Skeletal muscle satellite cell (primary cell): ENCODE results near the gene EVC2.

Experiments
- H3K27me3 ChIP-seq: 2 replicates; pipeline ENCODE4 v1.7.0; 2013; ENCODE audit warnings: low read length; ENCODE audit not compliant: control insufficient read depth, insufficient read depth
- H3K36me3 ChIP-seq: 2 replicates; pipeline ENCODE4 v1.7.0; 2013; ENCODE audit warnings: mild to moderate bottlenecking, control low read depth, low read length; ENCODE audit not compliant: insufficient read depth
- H3K4me1 ChIP-seq: 2 replicates; pipeline ENCODE4 v1.7.0; 2013; ENCODE audit warnings: low read length; ENCODE audit not compliant: control insufficient read depth, insufficient read depth
- H3K4me2 ChIP-seq: 2 replicates; pipeline ENCODE4 v1.7.0; 2013; ENCODE audit warnings: mild to moderate bottlenecking, low read length
- H3K4me3 ChIP-seq: 2 replicates; pipeline ENCODE4 v1.7.0; 2013; ENCODE audit warnings: low read length
- H3K9ac ChIP-seq: 2 replicates; pipeline ENCODE4 v1.7.0; 2013; ENCODE audit warnings: mild to moderate bottlenecking, low read depth, low read length, moderate library complexity
- H3K9me3 ChIP-seq: replicated peaks from 2 replicates; pipeline ENCODE4 v1.7.0; 2013; ENCODE audit warnings: mild to moderate bottlenecking, control low read depth, low read length

EVC2 gene

DNA sequence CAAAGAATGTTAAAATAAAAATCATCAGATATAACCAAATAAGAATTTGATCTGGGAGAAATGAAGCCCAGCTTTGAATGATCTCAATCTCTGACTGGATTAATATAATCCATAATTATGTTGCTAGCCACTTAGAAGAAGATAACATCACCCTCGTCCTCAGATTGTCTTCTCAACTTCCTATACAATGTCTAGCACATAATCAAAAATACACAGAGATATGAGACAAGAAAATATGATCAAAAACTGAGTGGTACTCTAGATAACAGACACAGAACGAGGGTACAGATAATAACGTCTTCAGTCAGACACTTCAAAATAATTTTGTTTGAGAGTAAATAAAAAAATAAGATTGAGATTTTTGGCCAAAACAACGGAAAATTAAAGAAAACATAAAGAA is 47.1 kb downstream of the EVC2 start:
- Histone ChIP-seq H3K4me3 (no peak overlapping the region), H3K9ac (no peak overlapping the region), H3K36me3 (peaks cover 64% of the 10 kb centered on the region), H3K27me3 (no peaks in the 10 kb centered on the region), H3K4me1 (peaks cover 6% of the 10 kb centered on the region), H3K9me3 (no peaks in the 10 kb centered on the region), H3K4me2 (no peak overlapping the region)

GRCh38 chr4:5660185-5660584 is 48.2 kb downstream of the EVC2 start:
- H3K4me3 ChIP-seq, result no peak overlapping the region
- peaks cover 6% of the 10 kb centered on the region for H3K4me1 ChIP-seq
- no peaks in the 10 kb centered on the region for H3K9me3 ChIP-seq
- H3K27me3 ChIP-seq, result no peaks in the 10 kb centered on the region
- H3K4me2 ChIP-seq, result no peak overlapping the region
- H3K36me3 ChIP-seq, result peaks cover 71% of the 10 kb centered on the region
- H3K9ac ChIP-seq, result no peak overlapping the region

GRCh38 chr4:5658974-5659373 is 49.4 kb downstream of the EVC2 start:
- no peak overlapping the region for H3K4me3 ChIP-seq
- no peak overlapping the region for H3K9ac ChIP-seq
- no peaks in the 10 kb centered on the region for H3K27me3 ChIP-seq
- no peaks in the 10 kb centered on the region for H3K9me3 ChIP-seq
- peaks cover 70% of the 10 kb centered on the region for H3K36me3 ChIP-seq
- no peak overlapping the region for H3K4me2 ChIP-seq
- H3K4me1 ChIP-seq, result peaks cover 6% of the 10 kb centered on the region

GRCh38 chr4:5656415-5656814 is 51.9 kb downstream of the EVC2 start:
- H3K9ac ChIP-seq, result no peak overlapping the region
- H3K9me3 ChIP-seq, result no peaks in the 10 kb centered on the region
- H3K4me2 ChIP-seq, result no peak overlapping the region
- H3K4me1 ChIP-seq, result peaks cover 6% of the 10 kb centered on the region
- H3K27me3 ChIP-seq, result no peaks in the 10 kb centered on the region
- H3K36me3 ChIP-seq, result peaks cover 72% of the 10 kb centered on the region
- no peak overlapping the region for H3K4me3 ChIP-seq

DNA sequence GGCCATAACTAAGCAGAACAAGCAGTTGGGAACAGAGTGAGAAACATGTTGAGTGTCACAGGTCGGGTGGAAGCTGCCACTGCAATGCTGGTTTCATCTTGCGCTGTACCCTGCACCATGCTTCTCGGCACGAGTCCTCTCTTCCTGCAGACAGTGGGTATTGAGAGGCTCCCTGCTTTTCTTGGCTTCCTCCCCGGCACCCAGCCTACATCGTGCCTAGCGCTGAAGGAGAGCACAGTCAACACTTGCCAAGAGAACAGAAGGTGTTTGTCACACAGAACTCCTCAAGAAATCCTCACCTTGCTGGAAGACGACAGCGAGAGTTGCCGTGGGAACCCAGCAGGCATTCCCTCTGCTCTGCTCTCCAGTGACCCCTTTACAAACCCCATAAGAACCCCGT is 53.6 kb downstream of the EVC2 start:
- H3K27me3 ChIP-seq, result no peaks in the 10 kb centered on the region
- H3K4me1 ChIP-seq, result no peaks in the 10 kb centered on the region
- peaks cover 69% of the 10 kb centered on the region for H3K36me3 ChIP-seq
- no peaks in the 10 kb centered on the region for H3K9me3 ChIP-seq
- no peak overlapping the region for H3K4me3 ChIP-seq
- H3K9ac ChIP-seq, result no peak overlapping the region
- H3K4me2 ChIP-seq, result no peak overlapping the region

DNA sequence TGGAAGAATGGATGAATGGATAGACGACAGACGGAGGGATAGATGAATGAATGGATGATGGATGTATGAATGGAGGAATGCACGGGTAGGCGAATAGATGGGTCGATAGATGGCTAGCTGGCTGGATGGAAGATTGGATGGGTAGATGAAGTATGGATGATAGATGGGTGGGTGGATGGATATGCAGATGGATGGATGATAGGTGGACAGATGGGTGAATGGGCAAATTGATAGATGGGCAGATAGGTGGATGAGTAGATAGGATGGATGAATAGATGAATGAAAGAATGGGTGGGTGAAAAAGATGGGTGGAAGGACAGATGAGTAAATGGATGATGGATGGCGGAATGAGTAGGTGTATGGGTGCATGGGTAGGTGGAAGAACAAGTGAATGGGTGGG is 57.3 kb downstream of the EVC2 start:
- no peaks in the 10 kb centered on the region for H3K27me3 ChIP-seq
- H3K9me3 ChIP-seq, result no peaks in the 10 kb centered on the region
- no peak overlapping the region for H3K9ac ChIP-seq
- H3K4me1 ChIP-seq, result no peaks in the 10 kb centered on the region
- H3K4me3 ChIP-seq, result no peak overlapping the region
- peaks cover 61% of the 10 kb centered on the region for H3K36me3 ChIP-seq
- no peak overlapping the region for H3K4me2 ChIP-seq

GRCh38 chr4:5650040-5650439 is 58.3 kb downstream of the EVC2 start:
- Histone ChIP-seq H3K9ac (no peak overlapping the region), H3K27me3 (no peaks in the 10 kb centered on the region), H3K36me3 (peaks cover 52% of the 10 kb centered on the region), H3K4me3 (no peak overlapping the region), H3K4me1 (no peaks in the 10 kb centered on the region), H3K4me2 (no peak overlapping the region), H3K9me3 (no peaks in the 10 kb centered on the region)

- H3K9ac ChIP-seq, result no peak overlapping the region
- H3K9me3 ChIP-seq, result no peaks in the 10 kb centered on the region
- no peak overlapping the region for H3K4me3 ChIP-seq
- H3K4me1 ChIP-seq, result no peaks in the 10 kb centered on the region
- H3K27me3 ChIP-seq, result no peaks in the 10 kb centered on the region
- peaks cover 40% of the 10 kb centered on the region for H3K36me3 ChIP-seq
- no peak overlapping the region for H3K4me2 ChIP-seq
Measured at GRCh38 chr4:5647351-5647750, 61.0 kb downstream of the EVC2 start.

- peaks cover 55% of the 10 kb centered on the region for H3K4me1 ChIP-seq
- no peak overlapping the region for H3K4me3 ChIP-seq
- H3K36me3 ChIP-seq, result peaks cover 42% of the 10 kb centered on the region
- no peaks in the 10 kb centered on the region for H3K9me3 ChIP-seq
- H3K4me2 ChIP-seq, result no peak overlapping the region
- no peak overlapping the region for H3K9ac ChIP-seq
- H3K27me3 ChIP-seq, result no peaks in the 10 kb centered on the region
Measured at GRCh38 chr4:5640096-5640495, 68.3 kb downstream of the EVC2 start.

DNA sequence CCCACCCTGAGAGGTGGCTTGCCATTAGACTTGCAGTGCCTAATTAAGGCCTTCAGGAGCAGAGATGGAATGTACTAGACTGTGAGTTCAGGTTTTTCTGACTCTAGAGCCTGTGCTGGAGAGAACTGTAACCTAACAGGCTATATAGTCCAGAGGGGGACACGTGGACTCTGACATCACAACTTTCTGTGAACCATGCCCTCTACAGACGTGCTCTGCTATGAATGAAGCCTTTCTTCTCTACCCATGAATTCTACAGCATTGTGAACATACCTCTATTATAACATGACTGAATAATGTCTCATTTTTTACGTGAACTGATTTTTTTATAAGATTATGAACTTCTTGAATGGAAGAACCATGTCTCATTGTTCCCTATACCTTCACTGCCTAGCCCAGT is 68.8 kb downstream of the EVC2 start:
- Histone ChIP-seq H3K4me1 (peaks cover 56% of the 10 kb centered on the region), H3K4me3 (no peak overlapping the region), H3K27me3 (no peaks in the 10 kb centered on the region), H3K4me2 (peak overlapping the region; percentile 22), H3K9ac (peak overlapping the region; percentile 66), H3K9me3 (no peaks in the 10 kb centered on the region), H3K36me3 (peaks cover 45% of the 10 kb centered on the region)

DNA sequence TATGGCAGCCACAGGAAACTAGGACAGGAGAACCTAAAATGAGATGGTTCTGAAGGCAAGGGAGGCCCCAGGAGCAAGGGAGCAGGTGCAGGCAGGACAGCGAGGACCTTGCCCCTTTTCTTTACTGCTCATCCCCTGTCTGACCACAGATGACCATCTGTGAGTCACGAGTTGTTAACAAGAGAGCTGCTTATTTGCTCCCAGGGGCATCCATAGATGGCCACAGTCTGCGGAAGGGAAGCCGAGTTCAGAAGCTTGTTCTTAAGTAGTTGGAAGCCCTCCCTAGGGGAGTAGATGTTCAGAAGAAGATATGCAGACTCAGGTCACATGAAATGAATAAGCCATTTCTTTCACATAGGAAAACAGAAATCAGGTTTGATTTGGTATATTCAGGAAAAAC is 69.4 kb downstream of the EVC2 start:
- peaks cover 56% of the 10 kb centered on the region for H3K4me1 ChIP-seq
- H3K4me2 ChIP-seq, result peak overlapping the region; percentile 22
- peak overlapping the region; percentile 66 for H3K9ac ChIP-seq
- no peaks in the 10 kb centered on the region for H3K27me3 ChIP-seq
- H3K4me3 ChIP-seq, result no peak overlapping the region
- no peaks in the 10 kb centered on the region for H3K9me3 ChIP-seq
- peaks cover 47% of the 10 kb centered on the region for H3K36me3 ChIP-seq

DNA sequence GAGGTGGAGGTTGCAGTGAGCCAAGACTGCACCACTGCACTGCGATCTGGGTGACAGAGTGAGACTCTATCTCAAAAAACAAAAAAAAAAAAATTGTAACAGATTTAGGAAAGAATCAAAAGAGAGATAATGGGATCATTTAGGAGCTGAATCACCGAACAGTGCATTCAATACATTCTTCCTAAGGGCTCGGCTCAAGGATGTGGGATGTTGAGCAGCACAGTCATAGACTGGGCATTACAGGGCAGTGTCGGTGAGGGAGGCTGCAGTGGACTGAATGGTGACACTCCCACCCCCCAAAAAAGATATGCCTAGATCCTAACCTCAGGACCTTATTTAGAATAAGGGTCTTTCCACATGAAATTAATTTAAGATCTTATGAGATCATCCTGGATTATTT is 70.0 kb downstream of the EVC2 start:
- Histone ChIP-seq H3K9me3 (no peaks in the 10 kb centered on the region), H3K27me3 (no peaks in the 10 kb centered on the region), H3K4me3 (no peak overlapping the region), H3K9ac (peak overlapping the region; percentile 66), H3K36me3 (peaks cover 53% of the 10 kb centered on the region), H3K4me2 (peak overlapping the region; percentile 5), H3K4me1 (peaks cover 56% of the 10 kb centered on the region)
